HG03060 (cell line): ENCODE data around the gene ELAVL4.

ENCODE experiments used
- ATAC-seq: cut with Tn5 transposase; IDR thresholded peaks from one replicate; pipeline ENCODE4 v1.9.1; 2021; ENCODE audit warnings: low read depth, moderate number of reproducible peaks; ENCODE audit not compliant: unreplicated experiment

The ELAVL4 gene

GRCh38 chr1:50175719-50176639 is 67.3 kb downstream of the ELAVL4 start:
- no peak for ATAC-seq

- ATAC-seq: no peak
Observed at GRCh38 chr1:50177994-50178393, 69.3 kb downstream of the ELAVL4 start.

GRCh38 chr1:50179639-50180038 is 70.9 kb downstream of the ELAVL4 start:
- ATAC-seq: no peak

- no peak for ATAC-seq
Observed at GRCh38 chr1:50180367-50180766, 71.6 kb downstream of the ELAVL4 start.

- ATAC-seq: no peak
Observed at GRCh38 chr1:50181027-50181663, 72.4 kb downstream of the ELAVL4 start.

GRCh38 chr1:50183378-50184133 is 74.8 kb downstream of the ELAVL4 start:
- ATAC-seq: no peak

- ATAC-seq: no peak
Observed at GRCh38 chr1:50189369-50189768, 80.6 kb downstream of the ELAVL4 start.

- ATAC-seq: no peak
Observed at GRCh38 chr1:50193002-50193401, 84.3 kb downstream of the ELAVL4 start.

GRCh38 chr1:50195205-50195604 is 86.5 kb downstream of the ELAVL4 start:
- ATAC-seq: no peak

GRCh38 chr1:50196081-50196480 is 87.4 kb downstream of the ELAVL4 start:
- ATAC-seq: no peak

- ATAC-seq: no peak
Observed at GRCh38 chr1:50197216-50197615, 88.5 kb downstream of the ELAVL4 start.

- ATAC-seq: no peak
Observed at GRCh38 chr1:50208315-50208714, 99.6 kb downstream of the ELAVL4 start.

GRCh38 chr1:50208756-50209155 is 100.0 kb downstream of the ELAVL4 start:
- ATAC-seq: no peak

GRCh38 chr1:50209749-50210148 is 101.0 kb downstream of the ELAVL4 start:
- no peak for ATAC-seq

GRCh38 chr1:50213505-50213904 is 104.8 kb downstream of the ELAVL4 start:
- ATAC-seq: no peak

GRCh38 chr1:50214717-50215116 is 106.0 kb downstream of the ELAVL4 start:
- no peak for ATAC-seq

GRCh38 chr1:50218344-50219120 is 109.8 kb downstream of the ELAVL4 start:
- no peak for ATAC-seq

GRCh38 chr1:50228871-50229384 is 120.2 kb downstream of the ELAVL4 start:
- no peak for ATAC-seq

- ATAC-seq: no peak
Observed at GRCh38 chr1:50231209-50231608, 122.5 kb downstream of the ELAVL4 start.

GRCh38 chr1:50232336-50232735 is 123.6 kb downstream of the ELAVL4 start:
- ATAC-seq: no peak
